GM12878 (cell line): ENCODE results near the gene ALOXE3. TPM values are rescaled to one million over a fixed set of nuclear protein-coding genes. Genes with fewer than 3 reads are reported as not detected.

Experiments
- ATAC-seq: fragments of 200-7000 bp; cut with Tn5 transposase; 3 replicates; pipeline ENCODE4 v1.9.1; 2020; ENCODE audit warnings: mild to moderate bottlenecking, moderate library complexity
- BruUV-seq: library from RNA; stranded (reverse); fragments of 400-500 nt; replicated peaks from 2 replicates; lab custom pipeline; 2021; lab: Mats Ljungman, UMichigan
- CTCF ChIA-PET: fragments of 300-600 bp; sonication (Branson Sonifier 250); formaldehyde crosslinking; extraction: SDS; loops from one replicate; lab custom pipeline; 2021; ENCODE audit warnings: inconsistent platforms; lab: Yijun Ruan, JAX
- POLR2A ChIA-PET: fragments of 350-600 bp; formaldehyde crosslinking; extraction: SDS; loops from one replicate; lab custom pipeline; 2021; ENCODE audit warnings: inconsistent platforms; lab: Charles Lee
- RAD21 ChIA-PET: fragments of 300-600 bp; sonication (Branson Sonifier 250); formaldehyde crosslinking; loops from one replicate; lab custom pipeline; 2023; ENCODE audit warnings: antibody characterized with exemption; ENCODE audit not compliant: unreplicated experiment; lab: Charles Lee
- SMC1A ChIA-PET: fragments of 300-600 bp; sonication (Branson Sonifier 250); formaldehyde crosslinking; loops from one replicate; lab custom pipeline; 2023; ENCODE audit not compliant: unreplicated experiment, uncharacterized antibody; lab: Charles Lee
- DNase-seq: peaks from one replicate; pipeline ENCODE4 v3.0.0-alpha.2; 2011; ENCODE audit warnings: low read depth, low spot score
- FAIRE-seq: peaks from 3 replicates; lab custom pipeline; 2011; peaks lifted over from hg19 to GRCh38; lab: Jason Lieb, UNC
- H2AFZ ChIP-seq: 2 replicates; pipeline ENCODE4 v1.6.0; 2011; ENCODE audit warnings: low read depth, low read length, control low read depth; ENCODE audit not compliant: control insufficient read depth
- H3K27ac ChIP-seq: 2 replicates; pipeline ENCODE4 v1.5.1; 2011; ENCODE audit warnings: control low read depth; ENCODE audit not compliant: control insufficient read depth, insufficient read depth
- H3K27me3 ChIP-seq, 2 experiments: replicated peaks in 1 of 2; 2 replicates each; pipeline versions ENCODE4 v1.6.0 to v1.6.1; 2011; ENCODE audit warnings: low read length in 1 of 2; ENCODE audit not compliant: control insufficient read depth in 2 of 2, insufficient read depth in 2 of 2
- H3K36me3 ChIP-seq, 2 experiments: 2 replicates each; pipeline ENCODE4 v1.5.1; 2011; ENCODE audit warnings: low read length in 1 of 2; ENCODE audit not compliant: control insufficient read depth in 2 of 2, insufficient read depth in 2 of 2
- H3K4me1 ChIP-seq: 2 replicates; pipeline ENCODE4 v1.6.1; 2011; ENCODE audit warnings: mild to moderate bottlenecking, low read length, moderate library complexity, mixed read lengths; ENCODE audit not compliant: control insufficient read depth, insufficient read depth
- H3K4me2 ChIP-seq: 2 replicates; pipeline ENCODE4 v1.6.0; 2011; ENCODE audit warnings: control low read depth; ENCODE audit not compliant: control insufficient read depth, insufficient read depth
- H3K4me3 ChIP-seq: fragments of 200-600 bp; sonication (generic); 2 replicates; pipeline ENCODE4 v1.5.1; 2016
- H3K79me2 ChIP-seq: 2 replicates; pipeline ENCODE4 v1.6.0; 2011; ENCODE audit warnings: low read length; ENCODE audit not compliant: control insufficient read depth, insufficient read depth
- H3K9ac ChIP-seq: 2 replicates; pipeline ENCODE4 v1.8.0; 2011; ENCODE audit warnings: low read length, control low read depth, mixed read lengths; ENCODE audit not compliant: control insufficient read depth, insufficient read depth
- H3K9me3 ChIP-seq: replicated peaks from 3 replicates; pipeline ENCODE4 v1.5.1; 2011; ENCODE audit warnings: mild to moderate bottlenecking, low read length; ENCODE audit not compliant: control insufficient read depth, insufficient read depth
- H4K20me1 ChIP-seq: 2 replicates; pipeline ENCODE4 v1.6.0; 2011; ENCODE audit not compliant: control insufficient read depth, insufficient read depth
- CHD2 ChIP-seq: IDR thresholded peaks from 2 replicates; pipeline ENCODE4 v1.6.1; 2011; ENCODE audit warnings: low read depth, low read length, improper control_type of control experiment, borderline replicate concordance
- CHD4 ChIP-seq: fragments of 200-600 bp; sonication (generic); IDR thresholded peaks from 2 replicates; pipeline ENCODE4 v1.6.1; 2016; ENCODE audit warnings: mild to moderate bottlenecking
- DPF2 ChIP-seq: fragments of 450-650 bp; IDR thresholded peaks from 2 replicates; pipeline ENCODE4 v1.6.1; 2017; ENCODE audit warnings: mild to moderate bottlenecking
- FOS ChIP-seq: IDR thresholded peaks from 3 replicates; pipeline ENCODE4 v1.6.1; 2011; ENCODE audit warnings: borderline replicate concordance; ENCODE audit not compliant: insufficient read length; ENCODE audit errors: extremely low read depth
- IRF4 ChIP-seq: IDR thresholded peaks from 2 replicates; pipeline ENCODE4 v1.6.1; 2011; ENCODE audit warnings: low read depth, low read length
- IRF5 ChIP-seq: fragments of 450-650 bp; IDR thresholded peaks from 2 replicates; pipeline ENCODE4 v1.6.1; 2017; ENCODE audit warnings: borderline replicate concordance
- NR2C1 ChIP-seq: fragments of 450-650 bp; IDR thresholded peaks from 2 replicates; pipeline ENCODE4 v1.6.1; 2017; ENCODE audit warnings: antibody characterized with exemption, mild to moderate bottlenecking, moderate library complexity
- WRNIP1 ChIP-seq: IDR thresholded peaks from 2 replicates; pipeline ENCODE4 v1.6.1; 2011; ENCODE audit warnings: low read depth, low read length, improper control_type of control experiment, borderline replicate concordance
- ZNF274 ChIP-seq: IDR thresholded peaks from one replicate; pipeline ENCODE4 v1.8.0; 2011; ENCODE audit not compliant: insufficient read length, insufficient read depth
- WGBS: methylation state at CpG from one replicate; pipeline ENCODE4 v1.1.6; 2016; ENCODE audit warnings: low lambda C conversion rate; ENCODE audit not compliant: insufficient replicate concordance, insufficient coverage; ENCODE audit errors: missing lambda C conversion rate; 5-methylcytosine and 5-hydroxymethylcytosine counted together
- in situ Hi-C: fragments of 300-500 bp; cut with MboI; formaldehyde crosslinking; loops from 9 replicates; pipeline ENCODE4 v1.14.3; 2018; ENCODE audit warnings: mixed read lengths
- intact Hi-C: fragments of 100-400 bp; cut with micrococcal nuclease; formaldehyde crosslinking; loops from one replicate; pipeline ENCODE4 v1.14.2; 2022; ENCODE audit not compliant: unreplicated experiment
- polyA plus RNA-seq, 11 experiments: library from polyadenylated mRNA; depleted of rRNA in 4 of 11; unstranded in 6 of 11; stranded (reverse) in 5 of 11; fragments of >200 nt; fragmentation: Nextera tagmentation in 4 of 11; fragmentation: Illumina TruSeq in 1 of 11; extraction: Ambion mirVana in 4 of 11; extraction: Trizol in 1 of 11; gene quantifications; 1 replicate in 1 of 11; 2 replicates in 10 of 11; pipeline versions ENCODE4 v1.2.1 to v1.2.3, GENCODE V29; 2011 to 2016; ENCODE audit warnings: inconsistent platforms in 2 of 11, missing spikeins in 2 of 11, low read depth in 1 of 11
- total RNA-seq, 4 experiments: library from RNA; depleted of rRNA in 3 of 4; stranded (reverse); fragments of >200 nt in 3 of 4; fragmentation: Illumina TruSeq in 1 of 4; extraction: Trizol in 1 of 4; gene quantifications; 2 replicates each; pipeline versions ENCODE4 v1.2.1 to v1.2.3, GENCODE V29; 2013 to 2021
- TF ChIP-seq, protein P1 (sequence below): fragments of 450-650 bp; IDR thresholded peaks from 2 replicates; pipeline ENCODE4 v1.6.1; 2016; ENCODE audit warnings: mild to moderate bottlenecking, moderate library complexity, borderline replicate concordance
- TF ChIP-seq, protein P2 (sequence below): fragments of 450-650 bp; IDR thresholded peaks from 2 replicates; pipeline ENCODE4 v1.6.1; 2017; ENCODE audit warnings: mild to moderate bottlenecking

ALOXE3 gene
- total and polyA plus RNA-seq, 10 of the 15 experiments (the other 5 are each of a cell fraction or from before 2014, with no cell fraction given) = 0.04 TPM; not detected in 9

DNA sequence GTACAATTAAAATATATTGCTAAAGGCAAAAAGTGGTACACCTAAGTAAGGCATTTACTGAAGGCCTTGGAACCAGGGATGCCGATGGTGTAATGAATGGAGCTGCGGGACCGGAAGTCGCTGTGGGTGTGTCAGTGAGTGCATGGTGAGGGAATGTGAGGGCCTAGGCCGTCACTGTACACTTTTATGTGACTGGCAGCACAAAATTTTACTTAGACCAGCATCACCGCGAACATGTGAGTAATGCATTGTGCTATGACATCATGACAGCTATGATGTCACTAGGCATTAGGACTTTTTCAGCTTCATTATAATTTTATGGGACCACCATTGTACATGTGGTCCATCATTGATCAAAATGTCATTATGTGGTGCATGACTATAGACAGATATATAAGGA is 64.7 kb downstream of the ALOXE3 start (continued):
- TF ChIP-seq, protein P1, sequence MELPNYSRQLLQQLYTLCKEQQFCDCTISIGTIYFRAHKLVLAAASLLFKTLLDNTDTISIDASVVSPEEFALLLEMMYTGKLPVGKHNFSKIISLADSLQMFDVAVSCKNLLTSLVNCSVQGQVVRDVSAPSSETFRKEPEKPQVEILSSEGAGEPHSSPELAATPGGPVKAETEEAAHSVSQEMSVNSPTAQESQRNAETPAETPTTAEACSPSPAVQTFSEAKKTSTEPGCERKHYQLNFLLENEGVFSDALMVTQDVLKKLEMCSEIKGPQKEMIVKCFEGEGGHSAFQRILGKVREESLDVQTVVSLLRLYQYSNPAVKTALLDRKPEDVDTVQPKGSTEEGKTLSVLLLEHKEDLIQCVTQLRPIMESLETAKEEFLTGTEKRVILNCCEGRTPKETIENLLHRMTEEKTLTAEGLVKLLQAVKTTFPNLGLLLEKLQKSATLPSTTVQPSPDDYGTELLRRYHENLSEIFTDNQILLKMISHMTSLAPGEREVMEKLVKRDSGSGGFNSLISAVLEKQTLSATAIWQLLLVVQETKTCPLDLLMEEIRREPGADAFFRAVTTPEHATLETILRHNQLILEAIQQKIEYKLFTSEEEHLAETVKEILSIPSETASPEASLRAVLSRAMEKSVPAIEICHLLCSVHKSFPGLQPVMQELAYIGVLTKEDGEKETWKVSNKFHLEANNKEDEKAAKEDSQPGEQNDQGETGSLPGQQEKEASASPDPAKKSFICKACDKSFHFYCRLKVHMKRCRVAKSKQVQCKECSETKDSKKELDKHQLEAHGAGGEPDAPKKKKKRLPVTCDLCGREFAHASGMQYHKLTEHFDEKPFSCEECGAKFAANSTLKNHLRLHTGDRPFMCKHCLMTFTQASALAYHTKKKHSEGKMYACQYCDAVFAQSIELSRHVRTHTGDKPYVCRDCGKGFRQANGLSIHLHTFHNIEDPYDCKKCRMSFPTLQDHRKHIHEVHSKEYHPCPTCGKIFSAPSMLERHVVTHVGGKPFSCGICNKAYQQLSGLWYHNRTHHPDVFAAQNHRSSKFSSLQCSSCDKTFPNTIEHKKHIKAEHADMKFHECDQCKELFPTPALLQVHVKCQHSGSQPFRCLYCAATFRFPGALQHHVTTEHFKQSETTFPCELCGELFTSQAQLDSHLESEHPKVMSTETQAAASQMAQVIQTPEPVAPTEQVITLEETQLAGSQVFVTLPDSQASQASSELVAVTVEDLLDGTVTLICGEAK = no peak
- TF ChIP-seq IRF5 (no peak), CHD4 (no peak)
- TF ChIP-seq, all 136 proteins: peak for 0

DNA sequence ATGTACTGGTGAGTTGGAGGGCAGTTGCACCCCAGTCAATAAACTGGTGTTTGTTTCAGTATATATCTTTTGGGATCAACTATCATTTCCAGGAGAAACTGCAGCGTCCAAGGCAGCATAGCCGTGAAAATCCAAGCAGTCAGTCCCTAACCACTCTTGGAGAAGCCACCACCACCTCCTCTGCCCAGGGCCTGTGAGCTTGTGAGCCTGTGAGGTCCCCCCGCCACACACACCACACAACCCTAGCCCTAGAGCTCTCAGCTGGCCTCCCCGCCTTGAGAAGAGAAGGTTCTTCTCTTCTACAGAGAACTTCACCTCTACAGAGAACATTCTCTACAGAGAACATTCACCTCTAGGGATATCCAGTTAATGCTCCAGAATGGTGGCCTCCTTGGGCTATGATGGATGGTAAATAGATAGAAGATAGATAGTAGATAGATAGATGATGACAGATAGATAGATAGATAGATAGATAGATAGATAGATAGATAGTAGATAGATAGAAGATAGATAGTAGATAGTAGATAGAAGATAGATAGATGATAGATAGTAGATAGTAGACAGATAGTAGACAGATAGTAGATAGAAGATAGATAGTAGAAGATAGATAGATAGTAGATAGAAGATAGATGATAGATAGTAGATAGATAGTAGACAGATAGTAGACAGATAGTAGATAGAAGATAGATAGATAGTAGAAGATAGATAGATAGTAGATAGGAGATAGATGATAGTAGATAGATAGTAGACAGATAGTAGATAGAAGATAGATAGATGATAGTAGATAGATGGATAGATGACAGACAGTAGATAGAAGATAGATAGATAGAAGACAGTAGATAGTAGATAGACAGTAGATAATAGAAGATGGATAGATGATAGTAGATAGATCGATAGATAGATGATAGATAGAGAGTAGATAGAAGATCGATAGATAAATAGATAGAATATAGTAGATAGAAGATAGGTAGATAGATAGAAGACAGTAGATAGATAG is 65.8 kb downstream of the ALOXE3 start:
- 28% methylated on average over 6 of the region's 6 CpGs for WGBS
- Histone ChIP-seq H3K4me3 (no peak overlapping the region), H3K9ac (no peak overlapping the region), H3K27me3 (0 out of 4 replicates have a peak, but pooled peaks cover 0 to 4% of the 10 kb centered on the region in 2 experiments), H3K79me2 (no peaks in the 10 kb centered on the region), H3K36me3 (no peaks in the 10 kb centered on the region), H3K9me3 (no peaks in the 10 kb centered on the region), H3K4me2 (no peak overlapping the region), H2AFZ (no peak overlapping the region), H4K20me1 (no peaks in the 10 kb centered on the region), H3K27ac (no peak overlapping the region), H3K4me1 (peaks cover 14% of the 10 kb centered on the region)
- ChIA-PET POLR2A (no interaction called here), RAD21 (no interaction called here), CTCF (interaction anchor here (0.6 to 1.6 kb wide), 3 partner anchors 11 to 63 kb away, joined by 3 to 7 read pairs (median 4); no protein-coding TSS in a partner anchor), SMC1A (interaction anchor here (1.0 kb wide), 1 partner anchor 11 kb away, joined by 4 read pairs; no protein-coding TSS in a partner anchor)
- ATAC-seq = no peak
- intact Hi-C loops (no loop called here), in situ Hi-C loops (no loop called here)
- no TSS peak for BruUV-seq
- FAIRE-seq = no peak
- DNase-seq = no peak
- TF ChIP-seq DPF2 (no peak), WRNIP1 (no peak), FOS (no peak), CHD2 (no peak), ZNF274 (no peak), NR2C1 (no peak), IRF4 (no peak)
- TF ChIP-seq, protein P2, sequence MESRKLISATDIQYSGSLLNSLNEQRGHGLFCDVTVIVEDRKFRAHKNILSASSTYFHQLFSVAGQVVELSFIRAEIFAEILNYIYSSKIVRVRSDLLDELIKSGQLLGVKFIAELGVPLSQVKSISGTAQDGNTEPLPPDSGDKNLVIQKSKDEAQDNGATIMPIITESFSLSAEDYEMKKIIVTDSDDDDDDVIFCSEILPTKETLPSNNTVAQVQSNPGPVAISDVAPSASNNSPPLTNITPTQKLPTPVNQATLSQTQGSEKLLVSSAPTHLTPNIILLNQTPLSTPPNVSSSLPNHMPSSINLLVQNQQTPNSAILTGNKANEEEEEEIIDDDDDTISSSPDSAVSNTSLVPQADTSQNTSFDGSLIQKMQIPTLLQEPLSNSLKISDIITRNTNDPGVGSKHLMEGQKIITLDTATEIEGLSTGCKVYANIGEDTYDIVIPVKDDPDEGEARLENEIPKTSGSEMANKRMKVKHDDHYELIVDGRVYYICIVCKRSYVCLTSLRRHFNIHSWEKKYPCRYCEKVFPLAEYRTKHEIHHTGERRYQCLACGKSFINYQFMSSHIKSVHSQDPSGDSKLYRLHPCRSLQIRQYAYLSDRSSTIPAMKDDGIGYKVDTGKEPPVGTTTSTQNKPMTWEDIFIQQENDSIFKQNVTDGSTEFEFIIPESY = no peak
